ENCODE measurements around the gene THOP1.

DNA sequence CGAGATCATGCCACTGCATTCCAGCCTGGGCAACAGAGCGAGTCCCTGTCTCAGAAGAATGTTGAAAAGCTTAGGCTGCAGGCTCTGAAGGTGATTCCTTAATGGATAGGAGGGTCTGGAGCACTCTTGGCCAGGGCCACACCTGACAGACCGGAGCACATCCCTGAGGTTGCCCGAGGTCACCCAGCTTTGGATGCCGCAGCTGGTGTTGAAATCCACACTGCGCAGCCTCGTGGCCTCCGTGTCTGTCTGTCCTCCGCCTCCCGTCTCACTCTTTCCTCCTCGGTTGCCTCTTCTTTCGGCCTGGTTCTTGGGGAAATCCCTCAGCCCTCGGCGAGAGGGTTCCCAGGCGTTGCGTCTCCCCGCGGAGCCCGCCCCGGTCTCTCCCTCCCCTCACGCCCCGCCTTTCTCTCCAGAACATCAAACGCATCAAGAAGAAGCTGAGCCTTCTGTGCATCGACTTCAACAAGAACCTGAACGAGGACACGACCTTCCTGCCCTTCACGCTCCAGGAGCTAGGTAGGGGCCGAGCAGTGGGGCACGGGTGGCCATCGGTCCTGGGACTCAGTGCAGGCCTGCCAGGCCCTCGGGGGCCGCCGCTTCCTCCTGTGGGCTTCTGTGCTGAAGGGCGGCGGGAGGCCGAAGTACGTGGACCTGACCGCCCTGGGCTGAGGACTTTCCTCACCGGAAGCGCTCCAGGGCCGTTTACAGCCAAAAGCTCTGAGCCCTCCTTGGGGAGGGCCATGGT is 14.1 kb downstream of the THOP1 start:
- TF ChIP-seq, protein P1, sequence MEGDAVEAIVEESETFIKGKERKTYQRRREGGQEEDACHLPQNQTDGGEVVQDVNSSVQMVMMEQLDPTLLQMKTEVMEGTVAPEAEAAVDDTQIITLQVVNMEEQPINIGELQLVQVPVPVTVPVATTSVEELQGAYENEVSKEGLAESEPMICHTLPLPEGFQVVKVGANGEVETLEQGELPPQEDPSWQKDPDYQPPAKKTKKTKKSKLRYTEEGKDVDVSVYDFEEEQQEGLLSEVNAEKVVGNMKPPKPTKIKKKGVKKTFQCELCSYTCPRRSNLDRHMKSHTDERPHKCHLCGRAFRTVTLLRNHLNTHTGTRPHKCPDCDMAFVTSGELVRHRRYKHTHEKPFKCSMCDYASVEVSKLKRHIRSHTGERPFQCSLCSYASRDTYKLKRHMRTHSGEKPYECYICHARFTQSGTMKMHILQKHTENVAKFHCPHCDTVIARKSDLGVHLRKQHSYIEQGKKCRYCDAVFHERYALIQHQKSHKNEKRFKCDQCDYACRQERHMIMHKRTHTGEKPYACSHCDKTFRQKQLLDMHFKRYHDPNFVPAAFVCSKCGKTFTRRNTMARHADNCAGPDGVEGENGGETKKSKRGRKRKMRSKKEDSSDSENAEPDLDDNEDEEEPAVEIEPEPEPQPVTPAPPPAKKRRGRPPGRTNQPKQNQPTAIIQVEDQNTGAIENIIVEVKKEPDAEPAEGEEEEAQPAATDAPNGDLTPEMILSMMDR (IDR thresholded peaks at IDR 0.05): no peak
- no peak for TF ChIP-seq POLR2A (IDR thresholded peaks at IDR 0.05)
